ENCODE measurements around the gene PFKP.

Gene PFKP

DNA sequence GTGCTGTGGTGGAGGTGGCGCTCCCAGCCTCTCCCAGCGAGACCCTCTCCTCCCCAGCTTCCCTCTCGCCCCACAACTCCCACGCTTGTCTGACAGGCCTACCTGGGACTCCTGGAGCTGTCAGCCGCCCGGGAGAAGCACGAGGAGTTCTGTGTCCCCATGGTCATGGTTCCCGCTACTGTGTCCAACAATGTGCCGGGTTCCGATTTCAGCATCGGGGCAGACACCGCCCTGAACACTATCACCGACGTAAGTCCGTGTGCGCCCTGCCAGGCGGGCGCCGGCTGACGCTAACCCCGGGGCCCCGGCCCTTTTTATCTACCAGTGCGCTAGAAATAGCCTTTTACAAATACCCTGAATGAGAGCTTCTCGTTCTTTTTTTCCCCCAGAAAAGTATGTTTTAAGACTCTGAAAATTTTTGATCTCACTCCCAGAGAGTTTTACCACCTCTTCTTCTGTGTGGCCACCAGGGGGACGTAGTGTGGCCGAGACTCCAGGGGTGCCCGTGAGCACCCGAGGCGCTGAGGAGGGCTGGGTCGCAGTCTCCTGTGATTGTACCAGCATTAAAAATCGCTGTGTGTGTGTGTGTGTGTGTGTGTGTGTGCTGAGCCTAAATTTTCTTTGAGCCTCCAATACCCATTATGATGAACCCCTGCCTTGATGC is 52.6 kb downstream of the PFKP start:
- DNase-seq = no peak

- no peak for DNase-seq
Measured at GRCh38 chr10:3122034-3122433, 54.7 kb downstream of the PFKP start.

DNA sequence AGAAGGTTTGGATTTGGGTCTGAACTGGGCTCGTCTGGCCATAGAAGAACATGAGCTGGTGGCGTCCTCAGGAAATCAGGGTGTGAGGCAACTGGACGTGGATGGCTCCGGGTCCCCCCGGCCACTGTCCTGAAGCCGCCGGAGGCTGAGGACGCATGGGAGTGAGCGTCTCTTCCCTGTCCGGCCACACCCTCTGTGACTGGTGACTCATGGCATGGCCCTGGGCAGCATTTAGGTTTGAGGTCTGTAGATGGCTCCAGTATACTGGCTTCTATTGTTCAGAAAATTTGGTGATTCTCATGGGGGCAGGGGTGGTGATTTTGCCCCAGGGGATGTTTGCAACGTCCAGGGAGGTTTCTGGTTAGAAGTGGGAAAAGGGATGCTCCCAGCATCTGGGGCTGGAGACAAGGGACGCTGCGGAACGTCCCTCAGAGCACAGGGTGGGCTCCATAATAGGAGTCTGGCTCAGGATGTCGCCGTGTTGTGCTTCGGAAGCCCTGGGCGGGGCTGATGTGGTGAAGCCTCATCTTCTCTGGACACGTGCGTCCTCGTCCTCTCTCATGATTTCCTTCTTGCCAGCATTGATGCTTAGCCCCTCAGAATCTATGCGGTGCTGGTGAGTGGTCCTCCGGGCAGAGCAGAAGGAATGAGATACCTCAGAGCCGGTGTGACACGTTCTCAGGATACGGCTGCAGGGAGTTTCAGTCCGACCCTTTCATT is 55.3 kb downstream of the PFKP start:
- DNase-seq = no peak

- DNase-seq = no peak
Measured at GRCh38 chr10:3123571-3124411, 56.4 kb downstream of the PFKP start.

GRCh38 chr10:3124412-3125175 is 57.2 kb downstream of the PFKP start:
- DNase-seq = no peak

DNA sequence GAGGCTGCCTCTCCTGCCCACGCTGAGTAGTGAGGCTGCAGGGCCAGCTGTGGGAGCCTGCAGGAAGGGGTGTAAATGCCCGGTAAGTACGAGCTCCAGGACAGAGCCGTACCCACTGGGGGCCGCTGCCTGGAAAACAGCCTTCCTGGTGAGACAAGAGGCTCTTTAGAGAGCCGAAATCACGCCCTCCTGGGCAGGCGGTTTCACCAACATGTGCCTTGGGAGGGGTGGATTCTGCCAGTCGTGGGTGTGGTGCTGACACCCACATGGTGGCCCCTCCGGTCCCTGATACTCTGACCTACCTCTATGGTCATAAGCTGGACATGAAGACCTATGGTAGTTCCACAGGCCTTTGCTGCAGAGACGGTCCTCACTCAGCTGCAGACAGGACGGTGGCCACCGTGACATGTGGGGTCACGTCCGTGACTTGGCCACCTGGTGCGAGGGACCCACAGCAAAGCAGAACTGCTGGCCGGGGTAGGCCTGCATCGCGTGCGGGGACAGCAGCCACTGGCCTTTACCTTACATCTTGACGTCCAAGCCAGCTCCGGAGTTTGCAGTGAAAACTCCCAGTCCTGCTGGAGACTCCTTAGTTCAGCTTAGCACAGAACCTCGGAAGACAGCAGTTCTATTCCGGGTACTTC is 58.3 kb downstream of the PFKP start:
- DNase-seq = no peak

- no peak for DNase-seq
Measured at GRCh38 chr10:3126249-3126648, 58.9 kb downstream of the PFKP start.

DNA sequence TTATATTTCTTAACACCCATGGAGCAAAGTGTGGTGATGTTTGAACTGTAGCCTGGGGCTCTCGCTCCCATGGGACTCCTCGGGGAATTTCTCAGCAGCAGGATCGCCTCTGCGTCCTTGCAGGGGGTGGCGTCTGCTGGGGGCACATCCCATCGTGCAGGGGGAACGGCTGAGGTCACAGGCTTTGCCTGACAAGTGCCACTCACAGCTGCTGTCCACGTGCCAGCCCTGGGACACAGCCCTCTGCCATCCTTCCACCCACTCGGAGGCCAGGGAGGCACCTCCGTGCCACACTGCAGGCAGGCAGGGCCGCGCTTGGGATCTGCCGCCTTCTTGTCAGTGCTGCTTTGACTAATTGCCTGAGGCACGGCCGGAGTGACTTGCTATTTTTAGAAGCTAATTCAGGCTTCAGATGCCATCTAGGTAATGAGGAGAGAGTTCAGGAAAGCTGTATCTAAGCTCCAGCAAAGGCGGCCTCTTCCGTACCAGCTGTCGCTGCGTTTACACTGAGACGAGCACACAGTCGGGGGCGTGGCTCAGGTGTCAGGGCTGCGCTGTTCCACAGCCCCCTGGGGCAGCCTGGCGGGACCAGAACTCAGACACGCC is 59.5 kb downstream of the PFKP start:
- DNase-seq = peak; percentile 95

DNA sequence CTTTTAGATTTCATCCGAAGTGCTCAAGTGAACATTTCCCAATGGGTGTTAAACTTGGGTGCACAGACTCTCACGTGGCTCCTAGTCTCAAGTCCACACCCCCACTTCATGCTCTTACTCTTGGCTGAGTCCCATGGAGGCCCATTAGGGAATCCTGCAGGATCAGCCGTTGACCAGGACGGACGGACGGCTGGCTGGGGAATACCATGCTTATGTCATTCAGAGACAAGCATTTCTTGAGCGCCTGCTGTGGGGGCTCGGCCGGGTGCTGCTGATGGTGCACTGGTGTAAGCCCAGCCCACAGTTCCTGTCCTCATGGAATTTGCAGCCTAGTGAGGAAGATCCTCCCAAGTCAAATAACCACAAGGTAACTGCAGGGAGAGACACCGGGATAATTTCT is 60.6 kb downstream of the PFKP start:
- no peak for DNase-seq

GRCh38 chr10:3128379-3129130 is 61.2 kb downstream of the PFKP start:
- no peak for DNase-seq

DNA sequence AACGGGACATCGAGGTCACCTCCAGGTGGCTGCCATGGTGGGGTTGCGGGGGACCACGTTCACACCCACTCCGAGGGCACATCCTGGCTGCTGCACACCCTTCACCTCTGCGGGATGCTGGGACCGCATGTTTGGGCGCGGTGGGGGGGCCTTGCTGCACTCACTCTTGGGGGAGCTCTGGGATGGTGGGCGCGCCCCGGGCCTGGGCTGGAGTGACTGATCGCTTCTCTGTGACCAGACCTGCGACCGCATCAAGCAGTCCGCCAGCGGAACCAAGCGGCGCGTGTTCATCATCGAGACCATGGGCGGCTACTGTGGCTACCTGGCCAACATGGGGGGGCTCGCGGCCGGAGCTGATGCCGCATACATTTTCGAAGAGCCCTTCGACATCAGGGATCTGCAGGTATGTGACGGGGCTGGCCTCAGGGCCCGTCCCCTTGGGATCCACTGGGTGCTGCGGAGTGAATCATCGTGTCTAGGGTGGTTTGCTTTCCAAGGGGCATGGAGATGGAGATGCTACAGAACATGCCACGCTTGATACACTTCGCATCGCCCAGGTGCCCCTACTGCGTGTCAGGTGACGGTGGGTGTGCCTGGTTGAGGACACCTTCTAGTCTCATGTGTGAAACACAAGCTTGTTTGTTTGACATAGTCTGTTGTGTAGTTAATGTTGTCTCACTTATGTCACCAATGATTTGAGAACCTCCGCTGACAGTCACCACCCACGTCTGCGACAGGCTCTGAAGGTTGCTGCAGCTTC is 62.4 kb downstream of the PFKP start:
- DNase-seq = no peak

- DNase-seq = no peak
Measured at GRCh38 chr10:3131098-3131497, 63.8 kb downstream of the PFKP start.

GRCh38 chr10:3132036-3133025 is 65.0 kb downstream of the PFKP start:
- no peak for DNase-seq

GRCh38 chr10:3133948-3134347 is 66.6 kb downstream of the PFKP start:
- no peak for DNase-seq

DNA sequence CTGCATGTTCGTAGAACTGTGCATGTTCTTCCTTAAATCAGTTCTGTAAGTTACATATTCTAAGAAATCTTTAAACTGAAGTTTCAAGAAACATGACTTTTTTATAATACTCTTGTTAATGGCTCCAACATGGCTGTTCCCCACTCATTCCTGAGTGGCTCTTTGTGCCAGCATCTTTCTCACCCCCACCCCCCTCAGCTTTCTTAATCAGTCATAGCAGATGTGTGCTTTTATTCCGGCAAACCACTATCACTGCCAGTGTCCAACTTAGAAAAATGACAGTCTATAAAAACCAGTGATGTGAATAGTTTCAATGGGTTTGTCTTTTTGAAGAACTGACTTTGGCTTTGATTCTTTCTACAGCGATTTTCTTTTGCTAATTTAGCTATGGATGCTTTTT is 67.7 kb downstream of the PFKP start:
- no peak for DNase-seq

DNA sequence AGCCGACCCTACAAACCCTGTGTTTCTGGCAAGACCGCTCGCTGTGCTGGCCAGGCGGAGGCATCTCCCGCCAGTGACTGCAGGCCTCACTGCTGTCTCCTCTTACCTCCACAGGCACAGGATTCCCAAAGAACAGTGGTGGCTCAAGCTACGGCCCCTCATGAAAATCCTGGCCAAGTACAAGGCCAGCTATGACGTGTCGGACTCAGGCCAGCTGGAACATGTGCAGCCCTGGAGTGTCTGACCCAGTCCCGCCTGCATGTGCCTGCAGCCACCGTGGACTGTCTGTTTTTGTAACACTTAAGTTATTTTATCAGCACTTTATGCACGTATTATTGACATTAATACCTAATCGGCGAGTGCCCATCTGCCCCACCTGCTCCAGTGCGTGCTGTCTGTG is 69.0 kb downstream of the PFKP start:
- no peak for DNase-seq

GRCh38 chr10:3136763-3137611 is 69.6 kb downstream of the PFKP start:
- no peak for DNase-seq

Data from NCI-H345 (cell line).